Activated CD8-positive, alpha-beta memory T cell treated with anti-CD3 and anti-CD28 coated beads, Interleukin-2, amount 10 ng/mL, durations not matched to agents 7 days and 5 days (primary cell): ENCODE data around the gene DNAJB11. TPM values are rescaled to one million over a fixed set of nuclear protein-coding genes. Genes with fewer than 3 reads are reported as not detected.
"Not testable (repeated sequence)": the region's sequence is repeated elsewhere in the genome, so short reads cannot be mapped to it uniquely, and the experiment has no call there.

Experiments used
- ATAC-seq: fragments of 150-1000 bp; cut with Tn5 transposase; one replicate; pipeline ENCODE4 v1.10.0; 2021; ENCODE audit warnings: moderate library complexity
- CTCF ChIA-PET: fragments of 350-600 bp; sonication (Branson Sonifier 250); formaldehyde crosslinking; loops from one replicate; lab custom pipeline; 2021; ENCODE audit warnings: antibody characterized with exemption; lab: Charles Lee
- DNase-seq: peaks from one replicate; pipeline ENCODE4 v3.0.0-alpha.2; 2020
- H3K27ac Mint-ChIP-seq: one replicate; pipeline ENCODE4 v1.8.0; 2021; ENCODE audit warnings: mild to moderate bottlenecking, mixed read lengths
- H3K27me3 Mint-ChIP-seq: one replicate; pipeline ENCODE4 v1.8.0; 2021; ENCODE audit warnings: mixed read lengths
- H3K36me3 Mint-ChIP-seq: one replicate; pipeline ENCODE4 v1.8.0; 2021; ENCODE audit warnings: mild to moderate bottlenecking, mixed read lengths
- H3K4me1 Mint-ChIP-seq: one replicate; pipeline ENCODE4 v1.8.0; 2021; ENCODE audit warnings: mixed read lengths
- H3K4me3 Mint-ChIP-seq: one replicate; pipeline ENCODE4 v1.8.0; 2021; ENCODE audit warnings: mild to moderate bottlenecking, moderate library complexity, mixed read lengths
- H3K9me3 Mint-ChIP-seq: one replicate; pipeline ENCODE4 v1.8.0; 2022; ENCODE audit warnings: low read depth, mixed read lengths
- total RNA-seq, 2 experiments: library from RNA; stranded (reverse); gene quantifications; one replicate each; pipeline ENCODE4 v1.2.3, GENCODE V29; 2021

Gene DNAJB11
- 10 to 100 TPM; 48.6 to 61.3 TPM for total RNA-seq

GRCh38 chr3:186570096-186570940 is at the start of gene DNAJB11:
DNAJB11 (plus strand) TSS chr3:186570720; CDS start chr3:186570898, 178 bp downstream.
- DNase-seq (peak; percentile 100), ATAC-seq (peak; percentile 87)
- Mint-ChIP-seq H3K4me1 (peaks cover 55% of the 10 kb centered on the region), H3K27me3 (no peaks in the 10 kb centered on the region), H3K36me3 (peaks cover 20% of the 10 kb centered on the region), H3K27ac (peak within 1 kb of the TSS; percentile 88), H3K9me3 (no peaks in the 10 kb centered on the region), H3K4me3 (peak within 1 kb of the TSS; percentile 87)
- CTCF ChIA-PET: interaction anchor here (0.7 to 6.9 kb wide), 5 partner anchors 11 to 251 kb away, joined by 3 to 64 read pairs (median 3); no protein-coding TSS in a partner anchor

- Mint-ChIP-seq H3K4me1 (peaks cover 39% of the 10 kb centered on the region), H3K27me3 (peaks cover 9% of the 10 kb centered on the region), H3K36me3 (peaks cover 5% of the 10 kb centered on the region), H3K4me3 (no peak overlapping the region), H3K9me3 (no peaks in the 10 kb centered on the region), H3K27ac (no peak overlapping the region)
- ATAC-seq: peak; percentile 43
- CTCF ChIA-PET: interaction anchor here (0.7 kb wide), 1 partner anchor 105 kb away, joined by 3 read pairs; no protein-coding TSS in a partner anchor
- peak; percentile 68 for DNase-seq
These were observed 49.3 kb upstream of the DNAJB11 start for GRCh38 chr3:186520957-186521842.

- no peaks in the 10 kb centered on the region for H3K9me3 Mint-ChIP-seq
- peaks cover 3% of the 10 kb centered on the region for H3K36me3 Mint-ChIP-seq
- peaks cover 35% of the 10 kb centered on the region for H3K4me1 Mint-ChIP-seq
- ATAC-seq (no peak), DNase-seq (no peak)
- H3K27ac Mint-ChIP-seq: no peak overlapping the region
- CTCF ChIA-PET: interaction anchor here (1.3 kb wide), 1 partner anchor 17 kb away, joined by 3 read pairs; no protein-coding TSS in a partner anchor
- peaks cover 5% of the 10 kb centered on the region for H3K27me3 Mint-ChIP-seq
- no peak overlapping the region for H3K4me3 Mint-ChIP-seq
These were observed 47.5 kb upstream of the DNAJB11 start for GRCh38 chr3:186523022-186523421.

- CTCF ChIA-PET: no interaction called here
- no peak overlapping the region for H3K4me3 Mint-ChIP-seq
These were observed 47.1 kb upstream of the DNAJB11 start for GRCh38 chr3:186523434-186523833.

GRCh38 chr3:186524616-186525015 is 45.9 kb upstream of the DNAJB11 start:
- Mint-ChIP-seq H3K27ac (no peak overlapping the region), H3K9me3 (no peaks in the 10 kb centered on the region)
- CTCF ChIA-PET: interaction anchor here (2.3 kb wide), 1 partner anchor 16 kb away, joined by 6 read pairs; no protein-coding TSS in a partner anchor

More at GRCh38 chr3:186523434-186523833, 47.1 kb upstream of the DNAJB11 start:
- H3K9me3 Mint-ChIP-seq: no peaks in the 10 kb centered on the region
- H3K4me1 Mint-ChIP-seq: peaks cover 34% of the 10 kb centered on the region
- H3K27ac Mint-ChIP-seq: no peak overlapping the region
- H3K27me3 Mint-ChIP-seq: peaks cover 4% of the 10 kb centered on the region
- peaks cover 3% of the 10 kb centered on the region for H3K36me3 Mint-ChIP-seq
- ATAC-seq (no peak), DNase-seq (no peak)

GRCh38 chr3:186525369-186526255 is 44.9 kb upstream of the DNAJB11 start:
- CTCF ChIA-PET: interaction anchor here (2.3 kb wide), 1 partner anchor 15 kb away, joined by 6 read pairs; no protein-coding TSS in a partner anchor
- DNase-seq: no peak

More at GRCh38 chr3:186524616-186525015, 45.9 kb upstream of the DNAJB11 start:
- Mint-ChIP-seq H3K27me3 (peaks cover 4% of the 10 kb centered on the region), H3K4me1 (peaks cover 23% of the 10 kb centered on the region), H3K4me3 (no peak overlapping the region), H3K36me3 (peaks cover 6% of the 10 kb centered on the region)
- no peak for ATAC-seq
- no peak for DNase-seq

GRCh38 chr3:186526256-186526606 is 44.3 kb upstream of the DNAJB11 start:
- Mint-ChIP-seq H3K27me3 (peaks cover 4% of the 10 kb centered on the region), H3K27ac (no peak overlapping the region), H3K4me1 (peaks cover 12% of the 10 kb centered on the region), H3K4me3 (no peak overlapping the region), H3K9me3 (no peaks in the 10 kb centered on the region), H3K36me3 (peaks cover 7% of the 10 kb centered on the region)
- no peak for DNase-seq
- no peak for ATAC-seq
- CTCF ChIA-PET: interaction anchor here (2.3 kb wide), 1 partner anchor 14 kb away, joined by 6 read pairs; no protein-coding TSS in a partner anchor

More at GRCh38 chr3:186525369-186526255, 44.9 kb upstream of the DNAJB11 start:
- ATAC-seq: no peak
- peaks cover 18% of the 10 kb centered on the region for H3K4me1 Mint-ChIP-seq
- H3K9me3 Mint-ChIP-seq: no peaks in the 10 kb centered on the region
- H3K27me3 Mint-ChIP-seq: peaks cover 4% of the 10 kb centered on the region
- peaks cover 7% of the 10 kb centered on the region for H3K36me3 Mint-ChIP-seq
- no peak overlapping the region for H3K27ac Mint-ChIP-seq
- no peak overlapping the region for H3K4me3 Mint-ChIP-seq

GRCh38 chr3:186529201-186529999 is 41.1 kb upstream of the DNAJB11 start:
- no peaks in the 10 kb centered on the region for H3K27me3 Mint-ChIP-seq
- DNase-seq (no peak), ATAC-seq (no peak)
- CTCF ChIA-PET: interaction anchor here (0.9 to 2.7 kb wide), 4 partner anchors 11 to 269 kb away, joined by 3 to 11 read pairs (median 4); no protein-coding TSS in a partner anchor
- H3K4me1 Mint-ChIP-seq: peaks cover 12% of the 10 kb centered on the region
- H3K27ac Mint-ChIP-seq: no peak overlapping the region
- H3K36me3 Mint-ChIP-seq: peaks cover 10% of the 10 kb centered on the region
- no peaks in the 10 kb centered on the region for H3K9me3 Mint-ChIP-seq
- H3K4me3 Mint-ChIP-seq: no peak overlapping the region

GRCh38 chr3:186530415-186530814 is 40.1 kb upstream of the DNAJB11 start:
- Mint-ChIP-seq H3K4me1 (peaks cover 20% of the 10 kb centered on the region), H3K9me3 (no peaks in the 10 kb centered on the region), H3K27me3 (no peaks in the 10 kb centered on the region), H3K36me3 (peaks cover 10% of the 10 kb centered on the region), H3K4me3 (no peak overlapping the region), H3K27ac (no peak overlapping the region)
- CTCF ChIA-PET: interaction anchor here (1.3 kb wide), 1 partner anchor 270 kb away, joined by 3 read pairs; no protein-coding TSS in a partner anchor
- DNase-seq (no peak), ATAC-seq (no peak)

GRCh38 chr3:186531694-186532093 is 38.8 kb upstream of the DNAJB11 start:
- H3K36me3 Mint-ChIP-seq: peaks cover 10% of the 10 kb centered on the region
- H3K27ac Mint-ChIP-seq, H3K4me3 Mint-ChIP-seq, DNase-seq, CTCF ChIA-PET, ATAC-seq, H3K9me3 Mint-ChIP-seq, H3K27me3 Mint-ChIP-seq: not testable (repeated sequence)
- H3K4me1 Mint-ChIP-seq: peaks cover 21% of the 10 kb centered on the region

- DNase-seq (no peak), ATAC-seq (no peak)
- no peaks in the 10 kb centered on the region for H3K9me3 Mint-ChIP-seq
- peaks cover 10% of the 10 kb centered on the region for H3K36me3 Mint-ChIP-seq
- no peaks in the 10 kb centered on the region for H3K27me3 Mint-ChIP-seq
- peaks cover 27% of the 10 kb centered on the region for H3K4me1 Mint-ChIP-seq
- H3K4me3 Mint-ChIP-seq: no peak overlapping the region
- H3K27ac Mint-ChIP-seq: no peak overlapping the region
- CTCF ChIA-PET: no interaction called here
These were observed 37.9 kb upstream of the DNAJB11 start for GRCh38 chr3:186532598-186533072.
